ENCODE results near the gene NEDD4L. TPM values are rescaled to one million over a fixed set of nuclear protein-coding genes. Genes with fewer than 3 reads are reported as not detected.
"Not testable (repeated sequence)": the region's sequence is repeated elsewhere in the genome, so short reads cannot be mapped to it uniquely, and the experiment has no call there.

NEDD4L gene
- total RNA-seq = 55.9 TPM
- long read RNA-seq, partial matches to known transcripts = 9 of 35 reads
- long read RNA-seq, other reads (novel, unspliced or antisense) = 26 of 35 reads

- DNase-seq (ENCODE audit: missing footprints) (peak; percentile 92), ATAC-seq (peak; percentile 91)
- intact Hi-C loops (cut with DNase I) = loop anchor here (1.0 to 5.0 kb wide), 3 partner anchors 79 to 279 kb away; no protein-coding TSS in a partner anchor
Observed at GRCh38 chr18:58043491-58044369, at the start of gene NEDD4L. NEDD4L (plus strand) TSS chr18:58044226; CDS start chr18:58044661, 435 bp downstream.

GRCh38 chr18:57995331-57995730, 48.7 kb upstream of the NEDD4L start:
- no peak for ATAC-seq
- intact Hi-C loops (cut with DNase I) = no loop called here

GRCh38 chr18:57996894-57997293, 47.1 kb upstream of the NEDD4L start:
- DNase-seq (ENCODE audit: missing footprints); ATAC-seq; intact Hi-C loops (cut with DNase I): not testable (repeated sequence)

More at GRCh38 chr18:57995331-57995730, 48.7 kb upstream of the NEDD4L start:
- no peak for DNase-seq (ENCODE audit: missing footprints)

GRCh38 chr18:57997820-57998219, 46.2 kb upstream of the NEDD4L start:
- no peak for ATAC-seq
- DNase-seq (ENCODE audit: missing footprints) = no peak
- intact Hi-C loops (cut with DNase I) = no loop called here

- DNase-seq (ENCODE audit: missing footprints) (no peak), ATAC-seq (no peak)
- intact Hi-C loops (cut with DNase I) = no loop called here
Observed at GRCh38 chr18:57998461-57998860, 45.6 kb upstream of the NEDD4L start.

- intact Hi-C loops (cut with DNase I) = no loop called here
- no peak for DNase-seq (ENCODE audit: missing footprints)
- ATAC-seq = no peak
Observed at GRCh38 chr18:58004317-58004716, 39.7 kb upstream of the NEDD4L start.

GRCh38 chr18:58005011-58005410, 39.0 kb upstream of the NEDD4L start:
- no peak for ATAC-seq
- no peak for DNase-seq (ENCODE audit: missing footprints)
- intact Hi-C loops (cut with DNase I) = no loop called here

- no peak for ATAC-seq
- intact Hi-C loops (cut with DNase I) = no loop called here
- DNase-seq (ENCODE audit: missing footprints) = no peak
Observed at GRCh38 chr18:58005885-58006523, 38.0 kb upstream of the NEDD4L start.

- DNase-seq (ENCODE audit: missing footprints) (no peak), ATAC-seq (no peak)
- intact Hi-C loops (cut with DNase I) = no loop called here
Observed at GRCh38 chr18:58009166-58009565, 34.9 kb upstream of the NEDD4L start.

GRCh38 chr18:58010265-58010664, 33.8 kb upstream of the NEDD4L start:
- intact Hi-C loops (cut with DNase I) = no loop called here
- DNase-seq (ENCODE audit: missing footprints) (no peak), ATAC-seq (no peak)

- DNase-seq (ENCODE audit: missing footprints) (no peak), ATAC-seq (no peak)
- intact Hi-C loops (cut with DNase I) = no loop called here
Observed at GRCh38 chr18:58012356-58012755, 31.7 kb upstream of the NEDD4L start.

- DNase-seq (ENCODE audit: missing footprints) = no peak
- intact Hi-C loops (cut with DNase I) = no loop called here
- ATAC-seq = no peak
Observed at GRCh38 chr18:58013241-58014211, 30.5 kb upstream of the NEDD4L start.

- intact Hi-C loops (cut with DNase I) = no loop called here
- DNase-seq (ENCODE audit: missing footprints) (no peak), ATAC-seq (no peak)
Observed at GRCh38 chr18:58015065-58015780, 28.8 kb upstream of the NEDD4L start.

- ATAC-seq (no peak), DNase-seq (ENCODE audit: missing footprints) (no peak)
- intact Hi-C loops (cut with DNase I) = no loop called here
Observed at GRCh38 chr18:58017267-58017666, 26.8 kb upstream of the NEDD4L start.

GRCh38 chr18:58020567-58021107, 23.4 kb upstream of the NEDD4L start:
- intact Hi-C loops (cut with DNase I) = no loop called here
- ATAC-seq (no peak), DNase-seq (ENCODE audit: missing footprints) (no peak)

- ATAC-seq (no peak), DNase-seq (ENCODE audit: missing footprints) (no peak)
- intact Hi-C loops (cut with DNase I) = no loop called here
Observed at GRCh38 chr18:58021504-58021903, 22.5 kb upstream of the NEDD4L start.

GRCh38 chr18:58023108-58023507, 20.9 kb upstream of the NEDD4L start:
- ATAC-seq (no peak), DNase-seq (ENCODE audit: missing footprints) (no peak)
- intact Hi-C loops (cut with DNase I) = no loop called here

GRCh38 chr18:58024139-58024538, 19.9 kb upstream of the NEDD4L start:
- DNase-seq (ENCODE audit: missing footprints) (no peak), ATAC-seq (no peak)
- intact Hi-C loops (cut with DNase I) = no loop called here

Data from Right ventricle myocardium inferior (tissue), 1 donor.